K562 (cell line): ENCODE data around the gene ZNF174. TPM values are rescaled to one million over a fixed set of nuclear protein-coding genes. Genes with fewer than 3 reads are reported as not detected.
A peak's percentile ranks its signal among the peaks of the same experiment; 100 is the strongest.

ENCODE experiments used
- ATAC-seq: fragments of 200-7000 bp; cut with Tn5 transposase; 3 replicates; pipeline ENCODE4 v1.9.1; 2020; ENCODE audit warnings: moderate library complexity
- BruUV-seq: library from RNA; stranded (reverse); fragments of 400-500 nt; replicated peaks from 2 replicates; lab custom pipeline; 2021; lab: Mats Ljungman, UMichigan
- CTCF ChIA-PET: fragments of 300-600 bp; formaldehyde crosslinking; extraction: SDS; loops from one replicate; lab custom pipeline; 2021; ENCODE audit warnings: low intra/inter-chr PET ratio; lab: Yijun Ruan, JAX
- POLR2A ChIA-PET: fragments of 300-600, 350-650 bp; sonication (Branson Sonifier 250); formaldehyde crosslinking; extraction: SDS; loops from one replicate; lab custom pipeline; 2021; ENCODE audit warnings: antibody characterized with exemption, inconsistent platforms; lab: Yijun Ruan, JAX
- DNase-seq, 4 experiments: peaks; one replicate each; pipeline versions ENCODE4 v3.0.0 to v3.0.0-alpha.2; 2011 to 2018; ENCODE audit warnings: low spot score in 3 of 4, mixed read lengths in 3 of 4; ENCODE audit errors: extremely low read depth in 1 of 4
- FAIRE-seq: peaks from 2 replicates; lab custom pipeline; 2011; peaks lifted over from hg19 to GRCh38; lab: Jason Lieb, UNC
- H2AFZ ChIP-seq: 2 replicates; pipeline ENCODE4 v1.6.0; 2011; ENCODE audit warnings: low read depth, low read length, control low read depth, inconsistent platforms
- H3K27ac ChIP-seq: fragments of 200-600 bp; 3 replicates; pipeline ENCODE4 v1.8.0; 2011; ENCODE audit warnings: low read depth, mild to moderate bottlenecking, control low read depth, inconsistent platforms, low read length, moderate library complexity, mixed read lengths; ENCODE audit errors: extremely low read depth
- H3K27me3 ChIP-seq, 2 experiments: fragments of 300-600 bp in 1 of 2; 2 replicates in 1 of 2; 3 replicates in 1 of 2; pipeline versions ENCODE4 v1.6.0 to v1.8.0; 2011; ENCODE audit warnings: inconsistent platforms in 2 of 2, low read length in 2 of 2, mild to moderate bottlenecking in 1 of 2, mixed read lengths in 1 of 2, moderate library complexity in 1 of 2; ENCODE audit not compliant: control insufficient read depth in 2 of 2, insufficient read depth in 2 of 2
- H3K36me3 ChIP-seq: fragments of 300-600 bp; 3 replicates; pipeline ENCODE4 v1.8.0; 2011; ENCODE audit warnings: mild to moderate bottlenecking, low read length, inconsistent platforms; ENCODE audit not compliant: control insufficient read depth, insufficient read depth
- H3K4me1 ChIP-seq, 2 experiments: fragments of 200-600 bp in 1 of 2; replicated peaks in 1 of 2; 2 replicates in 1 of 2; 3 replicates in 1 of 2; pipeline versions ENCODE4 v1.5.1 to v1.8.0; 2011; ENCODE audit warnings: inconsistent platforms in 2 of 2, low read length in 2 of 2, mild to moderate bottlenecking in 1 of 2, mixed read lengths in 1 of 2, moderate library complexity in 1 of 2; ENCODE audit not compliant: control insufficient read depth in 2 of 2, insufficient read depth in 2 of 2
- H3K4me2 ChIP-seq: 2 replicates; pipeline ENCODE4 v1.6.1; 2011; ENCODE audit warnings: low read length, control low read depth, inconsistent platforms, mixed read lengths; ENCODE audit not compliant: insufficient read depth
- H3K4me3 ChIP-seq: fragments of 200-600 bp; sonication (generic), shearing (Covaris generic); 2 replicates; pipeline ENCODE4 v1.5.1; 2016; ENCODE audit warnings: control low read depth, inconsistent platforms
- H3K79me2 ChIP-seq: fragments of 200-600 bp; 3 replicates; pipeline ENCODE4 v1.8.0; 2011; ENCODE audit warnings: low read length, inconsistent platforms; ENCODE audit not compliant: control insufficient read depth, insufficient read depth
- H3K9ac ChIP-seq, 2 experiments: 2 replicates each; pipeline versions ENCODE4 v1.6.0 to v1.6.1; 2011; ENCODE audit warnings: low read depth in 2 of 2, low read length in 2 of 2, control low read depth in 1 of 2, inconsistent platforms in 1 of 2, mild to moderate bottlenecking in 1 of 2, mixed read lengths in 1 of 2; ENCODE audit not compliant: insufficient read depth in 1 of 2
- H3K9me1 ChIP-seq: one replicate; pipeline ENCODE4 v1.6.0; 2011; ENCODE audit warnings: inconsistent platforms, mild to moderate bottlenecking, low read length, moderate library complexity; ENCODE audit not compliant: control insufficient read depth, insufficient read depth
- H3K9me3 ChIP-seq: replicated peaks from 2 replicates; pipeline ENCODE4 v1.5.1; 2011; ENCODE audit warnings: low read depth, low read length, inconsistent platforms; ENCODE audit not compliant: control insufficient read depth, insufficient read depth
- H4K20me1 ChIP-seq: replicated peaks from 2 replicates; pipeline ENCODE4 v1.6.1; 2011; ENCODE audit warnings: low read length, inconsistent platforms, mixed read lengths; ENCODE audit not compliant: control insufficient read depth, insufficient read depth
- CEBPB ChIP-seq: fragments of 450-650 bp; IDR thresholded peaks from 2 replicates; pipeline ENCODE4 v1.6.1; 2016; ENCODE audit warnings: missing genetic modification characterization, missing compliant biosample characterization
- MCM2 ChIP-seq: fragments of 450-650 bp; IDR thresholded peaks from 2 replicates; pipeline ENCODE4 v1.6.1; 2017; ENCODE audit warnings: low read depth, mild to moderate bottlenecking
- NRF1 ChIP-seq, 2 experiments: fragments of 450-650 bp; IDR thresholded peaks in 1 of 2; conservative IDR thresholded peaks in 1 of 2; 2 replicates each; pipeline ENCODE4 v1.6.1; 2014; ENCODE audit warnings: mild to moderate bottlenecking in 2 of 2
- ZNF79 ChIP-seq: fragments of 250-450 bp; sonication (Bioruptor Pico); IDR thresholded peaks from 2 replicates; pipeline ENCODE4 v1.4.0; 2020; ENCODE audit warnings: low read depth, mild to moderate bottlenecking, moderate library complexity
- WGBS: fragments of 100-300 bp; shearing (Covaris generic); methylation state at CpG from one replicate; pipeline ENCODE4 v1.1.6; 2016; ENCODE audit warnings: low coverage, mixed read lengths; ENCODE audit not compliant: insufficient coverage; ENCODE audit errors: missing lambda C conversion rate; 5-methylcytosine and 5-hydroxymethylcytosine counted together
- in situ Hi-C: fragments of 300-500 bp; cut with MboI; formaldehyde crosslinking; loops from 4 replicates; pipeline ENCODE4 v1.15.0; 2018; ENCODE audit warnings: inconsistent platforms, mixed read lengths
- intact Hi-C: fragments of 100-400 bp; cut with micrococcal nuclease; formaldehyde crosslinking; loops from 2 replicates; pipeline ENCODE4 v1.14.2; 2022
- polyA plus RNA-seq, 8 experiments: library from polyadenylated mRNA; depleted of rRNA in 4 of 8; stranded (reverse) in 5 of 8; unstranded in 3 of 8; fragments of >200 nt; fragmentation: Nextera tagmentation in 2 of 8; fragmentation: Illumina TruSeq in 1 of 8; extraction: Ambion mirVana in 2 of 8; extraction: Trizol in 1 of 8; gene quantifications; 2 replicates each; pipeline versions ENCODE4 v1.2.1 to v1.2.3, GENCODE V29; 2011 to 2014; ENCODE audit warnings: inconsistent platforms in 1 of 8, missing spikeins in 1 of 8
- total RNA-seq, 7 experiments: library from RNA; depleted of rRNA in 6 of 7; stranded (reverse); fragments of >200 nt in 6 of 7; fragmentation: Illumina TruSeq in 2 of 7; extraction: Trizol in 2 of 7; gene quantifications; 2 replicates each; pipeline versions ENCODE4 v1.2.1 to v1.2.3, GENCODE V29; 2011 to 2021; ENCODE audit warnings: low replicate concordance in 1 of 7

Gene ZNF174
- total and polyA plus RNA-seq, 9 of the 15 experiments (the other 6 are each of a cell fraction or from before 2014, with no cell fraction given): 5.1 to 19.1 (median 12.5) TPM

- no peak for ATAC-seq
- no peak overlapping the region for H3K4me3 ChIP-seq
- H3K36me3 ChIP-seq: no peaks in the 10 kb centered on the region
- 71% methylated on average over 10 of the region's 10 CpGs for WGBS
- H3K9ac ChIP-seq: no peak overlapping the region
- no peak overlapping the region for H3K27ac ChIP-seq
- ChIA-PET CTCF (no interaction called here), POLR2A (interaction anchor here (0.6 kb wide), 1 partner anchor 64 kb away, joined by 4 read pairs; no protein-coding TSS in a partner anchor)
- FAIRE-seq: no peak
- no peak overlapping the region for H2AFZ ChIP-seq
- TF ChIP-seq MCM2: no peak
- TF ChIP-seq CEBPB: 0 out of 2 replicates have a peak, but pooled peaks have one; percentile 11
- intact Hi-C loops (loop anchor here (5.0 kb wide), 1 partner anchor 267 kb away; the partner anchor contains the start of gene OR1F1), in situ Hi-C loops (no loop called here)
- peaks cover 6% of the 10 kb centered on the region for H4K20me1 ChIP-seq
- no peaks in the 10 kb centered on the region for H3K9me1 ChIP-seq
- H3K27me3 ChIP-seq: no peaks in the 10 kb centered on the region
- H3K79me2 ChIP-seq: peaks cover 16% of the 10 kb centered on the region
- H3K4me2 ChIP-seq: no peak overlapping the region
- H3K9me3 ChIP-seq: no peaks in the 10 kb centered on the region
- no TSS peak for BruUV-seq
- H3K4me1 ChIP-seq: peaks cover 15 to 16% of the 10 kb centered on the region in 2 experiments; a peak in 4 of 5 replicates
- no peak for DNase-seq
Observed at GRCh38 chr16:3454631-3455147, 53.7 kb downstream of the ZNF174 start.

DNA sequence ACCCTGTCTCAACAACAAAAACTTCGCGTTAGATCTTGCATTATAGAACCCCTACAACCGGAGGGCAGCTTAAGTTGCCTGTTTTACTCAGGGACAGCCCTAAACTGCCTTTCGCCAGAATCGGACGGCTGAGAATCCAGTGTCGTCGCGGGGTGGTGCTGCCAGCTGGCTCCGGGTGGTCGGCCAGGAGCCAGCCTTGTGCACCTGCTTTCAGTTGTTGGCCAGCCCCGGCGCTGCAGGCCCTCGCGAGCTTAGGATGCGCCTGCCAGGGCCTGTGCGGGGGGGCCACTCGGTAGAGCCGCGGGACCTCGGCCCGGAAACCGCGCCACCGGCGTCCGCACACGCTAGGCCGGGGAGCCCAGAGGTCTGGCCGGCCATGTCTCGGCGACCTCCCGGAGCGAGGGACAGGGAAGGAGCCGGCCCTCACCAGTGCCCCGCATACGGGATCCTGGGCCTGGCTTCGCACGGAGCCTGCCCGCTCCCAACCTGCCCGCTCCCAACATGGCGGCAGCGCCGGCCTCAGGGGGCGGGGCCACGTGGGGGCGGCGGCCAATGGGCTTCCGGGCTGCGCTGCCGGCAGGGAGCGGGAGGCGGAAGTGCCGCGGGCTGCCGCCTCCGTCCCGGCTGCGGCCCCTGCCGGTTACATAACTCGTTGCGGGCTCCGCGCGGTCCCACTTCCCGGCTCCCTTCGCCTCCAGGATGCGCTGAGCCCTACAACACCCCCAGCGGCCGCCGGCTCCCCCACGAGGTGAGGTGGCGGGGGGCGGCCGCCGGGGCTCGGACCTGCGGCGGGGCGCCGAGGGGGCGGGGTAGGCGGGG is 56.6 kb downstream of the ZNF174 start:
- Histone ChIP-seq H3K9me1 (no peaks in the 10 kb centered on the region), H3K27me3 (no peaks in the 10 kb centered on the region), H3K36me3 (peaks cover 3% of the 10 kb centered on the region; the same call in 2 of the 3 replicates), H4K20me1 (peaks cover 12% of the 10 kb centered on the region), H3K9me3 (no peaks in the 10 kb centered on the region), H3K4me2 (peak overlapping the region; percentile 98), H3K9ac (peak overlapping the region; percentile 94 to 98), H3K4me3 (peak overlapping the region; percentile 81), H3K27ac (peak overlapping the region; percentile 99), H2AFZ (peak overlapping the region; percentile 99), H3K4me1 (peaks cover 23 to 28% of the 10 kb centered on the region in 2 experiments; a peak in 4 of 5 replicates), H3K79me2 (peaks cover 46% of the 10 kb centered on the region)
- in situ Hi-C loops (no loop called here), intact Hi-C loops (loop anchor here (2.0 to 5.0 kb wide), 2 partner anchors 57 to 270 kb away; partner anchors contain the start of genes OR1F1, ZNF174 and ZSCAN32)
- FAIRE-seq (peak; percentile 79), ATAC-seq (peak; percentile 98), DNase-seq (peak; percentile 91 to 99 (median 99))
- BruUV-seq: TSS peak; percentile 96
- ChIA-PET POLR2A (interaction anchor here (0.6 to 1.2 kb wide), 6 partner anchors 9 to 194 kb away, joined by 3 to 10 read pairs (median 4); partner anchors contain the start of gene ZNF174), CTCF (no interaction called here)
- 10% methylated on average over 28 of the region's 83 CpGs for WGBS
- no peak for TF ChIP-seq ZNF79 (CRISPR knock-in tag)
- peak; percentile 72 to 77 for TF ChIP-seq NRF1 (conservative IDR thresholded peaks at IDR 0.05 in 1 of 2, IDR thresholded peaks at IDR 0.05 in 1 of 2)
